ENCODE results near the gene ALK.

The ALK gene

GRCh38 chr2:29643196-29643595 is 278.2 kb downstream of the ALK start:
- no peak for DNase-seq

DNA sequence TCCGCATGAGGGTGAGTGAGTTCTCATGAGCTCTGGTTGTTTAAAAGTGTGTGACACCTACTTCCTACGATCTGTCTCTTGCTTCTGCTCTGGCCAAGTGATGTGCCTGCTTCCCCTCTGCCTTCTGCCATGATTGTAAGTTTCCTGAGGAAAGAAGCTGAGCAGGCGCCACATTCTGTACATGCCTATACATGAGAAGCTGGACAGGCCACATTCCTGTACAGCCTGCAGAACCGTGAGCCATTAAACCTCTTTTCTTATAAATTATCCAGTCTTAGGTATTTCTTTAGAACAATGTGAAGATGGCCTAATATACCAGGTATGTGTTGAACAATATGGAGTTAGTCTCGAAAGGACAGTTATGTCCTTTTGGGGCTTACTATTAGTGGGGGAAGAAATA is 281.0 kb downstream of the ALK start:
- no peak for DNase-seq

GRCh38 chr2:29638641-29639040 is 282.7 kb downstream of the ALK start:
- DNase-seq: no peak

- DNase-seq: no peak
Measured at GRCh38 chr2:29634916-29635315, 286.5 kb downstream of the ALK start.

- no peak for DNase-seq
Measured at GRCh38 chr2:29632018-29632417, 289.4 kb downstream of the ALK start.

DNA sequence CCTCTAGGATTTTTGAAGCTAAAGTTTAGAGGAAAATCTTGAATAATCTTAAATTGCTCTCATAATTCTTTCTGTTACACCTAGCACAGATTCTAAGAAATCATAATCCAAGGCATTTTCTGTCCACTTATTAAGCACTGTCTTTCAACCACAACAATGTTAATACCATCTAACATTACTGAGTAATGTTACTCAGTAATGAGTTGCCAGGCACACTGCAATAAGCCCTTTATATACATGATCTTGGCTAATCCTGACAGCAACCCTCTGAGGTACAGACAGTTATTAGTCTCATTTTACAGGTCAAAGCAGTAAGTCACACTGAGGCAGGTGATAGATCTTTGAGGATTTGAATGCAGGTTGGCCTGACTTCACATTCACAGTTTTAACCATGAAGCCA is 291.9 kb downstream of the ALK start:
- no peak for DNase-seq

- DNase-seq: no peak
Measured at GRCh38 chr2:29628862-29629261, 292.5 kb downstream of the ALK start.

DNA sequence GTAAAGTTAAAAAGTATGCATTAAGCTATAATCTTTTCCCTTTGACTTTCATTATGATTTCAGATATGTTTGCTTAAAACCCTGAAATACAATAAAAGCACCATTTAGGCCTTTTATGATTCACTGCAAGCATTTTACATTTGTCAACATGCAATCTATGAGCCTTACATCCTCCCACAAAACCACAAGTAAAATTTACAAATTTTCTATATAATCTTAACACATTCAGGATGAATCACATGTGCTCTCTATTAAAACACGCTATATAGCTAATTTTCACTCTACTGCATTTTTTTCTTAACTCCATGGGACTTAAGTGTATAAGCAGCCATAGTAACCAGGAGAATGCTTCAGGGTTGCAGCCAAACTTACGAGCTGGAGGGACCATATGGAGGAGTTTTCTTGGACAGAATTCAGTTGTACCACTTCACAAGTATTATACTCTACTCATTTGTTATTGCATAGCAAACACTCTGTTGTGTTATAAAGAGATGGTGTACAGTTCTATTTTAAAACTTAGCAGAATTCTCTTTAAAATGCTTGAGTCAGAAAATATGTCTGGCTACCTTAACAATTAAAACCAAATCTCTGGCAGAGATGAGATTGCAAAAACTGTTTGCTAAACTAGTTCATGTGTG is 293.2 kb downstream of the ALK start:
- no peak for DNase-seq

DNA sequence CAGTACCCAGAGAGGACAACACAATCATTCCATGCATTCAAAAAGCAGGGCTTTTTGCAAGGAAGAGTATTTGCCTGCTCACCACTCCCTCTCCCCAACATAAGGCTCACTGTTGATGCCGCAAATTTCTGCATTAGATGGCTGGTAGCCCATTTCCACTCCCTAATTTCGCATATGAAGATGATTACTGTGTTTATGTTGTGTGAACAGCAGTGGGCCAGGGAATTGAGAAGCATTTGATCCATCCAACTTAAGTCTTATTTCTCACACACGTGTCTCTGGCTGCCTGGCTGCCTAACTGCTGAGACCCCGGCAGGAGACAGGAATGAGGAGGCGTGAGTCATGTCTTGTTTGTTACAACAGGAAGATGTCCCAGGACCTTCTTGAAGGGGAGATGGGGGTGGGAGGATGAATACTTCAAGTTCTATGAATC is 294.1 kb downstream of the ALK start:
- no peak for DNase-seq

- DNase-seq: no peak
Measured at GRCh38 chr2:29620890-29621289, 300.5 kb downstream of the ALK start.

DNA sequence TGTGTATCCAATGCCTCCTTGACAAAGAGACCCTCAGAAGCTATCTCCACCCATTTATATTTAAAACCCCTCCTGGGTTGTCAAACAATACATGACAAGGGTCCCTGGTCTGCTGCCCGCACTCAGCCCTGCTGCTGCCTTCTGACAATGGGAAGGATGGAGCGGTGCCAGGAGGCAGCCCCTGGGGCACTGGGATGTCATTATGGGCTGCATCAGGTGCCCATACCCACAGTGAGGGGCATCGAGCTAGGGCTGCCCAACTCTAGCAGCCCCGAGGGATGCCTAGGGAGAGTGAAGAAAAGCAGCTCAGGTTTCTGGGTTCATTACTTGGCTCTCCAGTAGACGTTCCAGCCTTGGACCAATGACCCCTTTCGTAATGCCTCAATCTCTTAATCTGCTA is 301.7 kb downstream of the ALK start:
- no peak for DNase-seq

DNA sequence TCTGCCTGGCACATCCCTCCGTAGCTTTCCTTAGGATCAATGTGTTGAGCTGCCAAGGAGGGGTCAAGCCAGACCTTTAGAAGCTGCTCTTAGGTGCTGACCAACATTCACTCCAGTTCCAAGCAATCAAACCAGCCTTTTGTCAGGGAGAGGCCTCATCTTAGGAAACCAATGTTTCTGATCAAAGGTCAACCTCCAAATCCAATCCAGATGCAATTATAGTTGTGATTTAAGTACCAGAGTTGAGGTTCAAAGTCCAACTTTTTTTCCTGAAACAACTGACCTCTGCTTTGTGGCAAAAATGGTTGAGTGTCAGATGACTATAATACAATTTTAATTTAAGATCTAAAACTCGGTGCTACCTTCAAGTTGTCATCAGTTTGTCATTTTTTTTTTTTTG is 303.4 kb downstream of the ALK start:
- no peak for DNase-seq

DNA sequence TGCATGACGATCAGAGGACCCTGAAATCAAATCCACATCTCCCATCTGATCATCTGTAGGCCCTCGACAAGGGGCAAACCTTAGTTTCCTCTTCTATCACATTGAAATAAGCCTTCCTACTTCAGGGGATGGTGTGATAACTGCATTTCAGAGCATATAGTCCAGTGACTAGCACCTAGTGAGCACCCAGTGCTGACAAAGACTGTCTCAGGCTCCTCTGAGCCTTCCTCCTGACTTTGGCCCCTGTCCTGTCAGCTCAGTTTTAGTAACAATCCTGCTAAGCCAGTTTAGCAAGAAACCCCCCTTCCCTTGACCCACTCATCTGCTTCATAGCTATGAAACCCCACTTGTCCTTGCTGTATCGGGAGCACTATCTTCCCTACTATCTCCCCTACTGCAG is 304.0 kb downstream of the ALK start:
- DNase-seq: no peak

- DNase-seq: no peak
Measured at GRCh38 chr2:29616569-29616968, 304.8 kb downstream of the ALK start.

DNA sequence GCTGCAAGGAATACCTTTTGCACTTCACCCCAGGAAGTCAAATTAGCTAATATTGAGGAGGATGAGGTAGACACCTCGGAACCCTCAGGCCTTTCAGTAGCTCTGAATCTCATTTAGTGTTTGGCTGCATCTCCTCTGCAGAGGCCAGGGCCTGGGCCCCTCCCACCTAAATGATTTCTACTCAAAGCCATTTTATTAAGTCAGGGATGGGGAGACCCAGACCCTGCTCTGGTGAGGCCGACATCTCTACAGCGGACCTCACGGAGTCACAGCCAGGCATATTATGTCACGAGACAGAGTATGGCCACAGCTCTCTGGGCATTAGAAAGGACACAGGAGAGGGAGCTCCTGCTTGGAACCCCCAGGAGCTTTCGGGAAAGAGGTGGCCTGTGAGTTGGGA is 305.5 kb downstream of the ALK start:
- DNase-seq: no peak

- DNase-seq: no peak
Measured at GRCh38 chr2:29615183-29615582, 306.2 kb downstream of the ALK start.

DNA sequence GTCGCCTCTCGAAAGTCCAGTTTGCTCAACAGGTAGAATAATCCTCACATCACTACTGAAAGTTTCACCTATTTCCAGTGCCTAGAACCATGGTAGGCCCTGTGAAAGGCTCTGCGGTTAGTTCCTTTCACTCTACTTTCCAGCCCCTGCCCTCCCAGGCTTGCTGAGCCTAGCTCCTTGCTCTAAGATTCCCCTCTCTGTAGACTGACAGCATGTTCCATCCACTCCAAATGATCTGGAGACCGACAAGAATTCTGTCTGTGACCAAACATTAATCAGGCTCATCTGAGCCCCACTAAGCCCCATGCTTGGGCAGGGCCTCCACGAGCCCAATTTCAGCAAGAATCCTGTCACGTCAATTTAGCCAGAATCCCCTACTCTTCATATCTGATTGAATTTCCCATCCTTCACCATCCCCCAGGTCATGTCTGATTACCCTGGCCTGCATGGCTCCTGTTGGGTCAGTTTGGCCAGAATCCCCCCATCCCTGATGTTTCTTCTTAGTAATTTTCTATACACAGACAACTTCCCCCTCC is 307.0 kb downstream of the ALK start:
- no peak for DNase-seq

DNA sequence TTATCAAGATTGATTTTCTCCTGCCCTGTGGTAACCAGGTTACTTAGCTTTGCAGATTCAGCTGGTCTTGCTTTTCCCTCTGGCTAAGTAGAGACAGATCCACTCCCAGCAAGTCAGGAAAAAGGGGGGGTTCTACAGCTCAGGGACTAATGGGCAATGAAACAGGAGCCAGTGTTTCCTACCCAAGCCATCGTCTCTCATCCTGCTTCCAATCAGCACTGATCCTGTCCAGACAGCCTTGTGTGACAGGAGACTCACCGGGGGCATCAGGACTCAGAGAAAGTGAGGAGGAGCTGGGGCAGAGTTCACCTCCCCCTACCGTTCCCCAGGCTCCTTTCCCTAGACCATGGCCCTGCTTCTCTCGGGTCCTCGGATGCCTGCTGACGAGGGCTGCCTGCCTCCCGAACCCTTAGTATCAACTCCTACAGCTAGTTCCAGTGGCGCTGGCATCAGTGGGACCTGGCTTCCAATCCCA is 307.6 kb downstream of the ALK start:
- no peak for DNase-seq

DNA sequence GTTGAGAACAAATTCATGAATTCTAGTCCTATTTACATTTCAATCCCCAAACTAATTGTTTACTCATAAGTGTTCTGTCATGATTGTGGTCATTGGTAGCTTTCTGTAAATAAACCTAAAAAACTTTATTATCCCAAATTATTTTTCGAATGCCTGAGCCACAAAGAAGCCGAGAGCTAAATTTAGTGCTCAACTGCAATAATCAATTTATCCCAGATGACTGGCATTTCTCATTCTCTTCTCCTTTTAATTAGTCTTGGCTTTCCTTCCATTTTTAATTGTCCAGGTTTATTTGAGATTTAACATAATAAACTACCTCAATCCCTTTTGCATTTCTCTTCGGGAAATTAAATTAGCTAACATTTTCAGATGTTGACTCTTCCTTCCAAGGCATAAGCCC is 308.3 kb downstream of the ALK start:
- no peak for DNase-seq

DNA sequence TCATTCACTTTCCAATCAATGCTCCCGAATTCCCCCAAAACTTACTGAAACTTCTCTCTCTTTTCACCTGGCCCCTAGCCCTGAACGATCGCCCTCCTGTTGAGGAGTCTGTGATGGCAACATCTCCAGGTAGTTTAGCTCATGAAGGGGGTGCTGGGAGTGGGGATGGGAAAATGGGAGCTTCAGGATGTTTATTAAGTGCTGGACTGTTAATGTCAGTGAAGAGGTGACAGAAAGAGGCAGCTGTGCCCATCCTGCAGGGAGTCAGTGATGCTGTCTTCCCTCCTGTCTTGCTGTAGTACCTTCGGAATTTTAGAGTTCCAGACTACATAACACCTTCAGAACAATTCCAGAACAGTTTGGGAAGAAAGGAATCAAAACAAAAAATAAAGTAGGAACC is 308.8 kb downstream of the ALK start:
- no peak for DNase-seq

GRCh38 chr2:29611850-29612249 is 309.5 kb downstream of the ALK start:
- DNase-seq: no peak

DNA sequence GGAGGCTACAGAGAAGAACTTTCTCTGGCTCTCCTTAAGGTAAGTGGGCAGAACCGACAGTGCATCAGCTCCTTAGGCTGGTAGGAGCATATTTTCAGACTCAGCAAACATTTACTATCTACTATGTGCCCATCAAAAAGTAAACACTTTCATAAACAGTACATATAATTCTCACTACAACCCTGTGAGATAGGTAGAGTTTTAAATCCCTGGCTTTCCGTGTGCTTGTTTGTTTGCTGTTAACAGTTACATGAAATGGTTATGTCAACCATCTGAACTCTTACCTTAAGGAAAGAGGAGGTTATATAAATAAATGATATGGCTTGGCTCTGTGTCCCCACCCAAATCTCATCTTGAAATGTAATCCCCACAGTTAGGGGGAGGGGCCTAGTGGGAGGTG is 310.1 kb downstream of the ALK start:
- DNase-seq: no peak

DNA sequence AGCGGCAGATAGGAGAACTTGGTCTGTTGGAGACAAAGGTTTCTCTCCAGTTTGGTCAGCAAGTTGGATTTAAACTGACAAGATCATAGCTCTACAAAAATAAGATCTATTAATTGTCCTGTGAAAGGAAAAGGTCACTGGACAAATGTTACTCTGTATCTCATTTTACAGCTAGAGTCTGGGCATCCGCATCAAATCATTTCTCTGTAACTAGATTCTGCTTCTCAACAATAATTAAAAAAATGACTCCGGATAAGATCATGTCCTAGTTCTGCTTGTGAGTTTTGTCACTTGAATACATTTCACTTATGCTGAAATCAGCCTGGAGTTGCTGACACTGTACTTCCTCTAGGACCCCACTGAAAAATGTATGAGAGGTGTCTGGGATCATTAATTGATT is 310.8 kb downstream of the ALK start:
- DNase-seq: no peak

DNA sequence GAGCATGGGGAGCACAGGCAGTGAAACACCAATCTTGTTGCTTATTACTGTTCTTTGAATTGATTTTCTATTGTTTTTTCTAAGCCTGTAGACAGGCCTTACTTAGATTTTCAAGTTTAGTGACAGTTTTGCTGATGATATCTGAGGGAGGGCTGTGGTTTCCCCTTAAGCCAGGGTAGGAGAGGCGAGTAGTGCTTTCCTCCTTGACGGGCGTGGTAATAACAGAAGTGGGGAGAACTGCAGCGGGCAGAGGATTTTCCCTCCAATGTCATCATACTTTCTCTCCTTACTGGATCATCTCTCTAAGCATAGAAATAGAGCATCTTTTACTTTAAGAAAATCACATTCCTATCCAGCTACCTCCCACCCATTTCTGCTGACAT is 314.4 kb downstream of the ALK start:
- no peak for DNase-seq
